ENCODE results near the gene ARAP2. TPM values are rescaled to one million over a fixed set of nuclear protein-coding genes. Genes with fewer than 3 reads are reported as not detected.
"Not testable (repeated sequence)": the region's sequence is repeated elsewhere in the genome, so short reads cannot be mapped to it uniquely, and the experiment has no call there.

ARAP2 gene
- total and polyA plus RNA-seq, 2 experiments from 2014 or later, result 0.92 to 4.8 TPM

- Histone ChIP-seq H3K9me2 (ENCODE audit: insufficient read depth) (no peaks in the 10 kb centered on the region), H3F3A (replicated peaks; ENCODE audit: low read depth) (no peaks in the 10 kb centered on the region), H3K27me3 (ENCODE audit: insufficient read depth) (no peaks in the 10 kb centered on the region), H2AFZ (no peak overlapping the region), H3K4me2 (no peak overlapping the region), H3K27ac (ENCODE audit: low read depth) (no peak overlapping the region), H3K4me3 (no peak overlapping the region), H4K20me1 (replicated peaks; ENCODE audit: insufficient read depth) (no peaks in the 10 kb centered on the region), H3K36me3 (ENCODE audit: insufficient read depth) (no peaks in the 10 kb centered on the region), H3K4me1 (ENCODE audit: insufficient read depth) (no peaks in the 10 kb centered on the region), H3K79me2 (replicated peaks; ENCODE audit: insufficient read depth) (no peaks in the 10 kb centered on the region)
- Mint-ChIP-seq H3K4me3 (no peak overlapping the region), H3K9me3 (no peaks in the 10 kb centered on the region), H3K27me3 (ENCODE audit: insufficient read depth, low read depth, poor library complexity) (no peaks in the 10 kb centered on the region), H3K4me1 (peaks cover 7% of the 10 kb centered on the region; the same call in 2 of the 3 replicates), H3K36me3 (ENCODE audit: low read depth) (no peaks in the 10 kb centered on the region), H3K27ac (no peak overlapping the region)
- ATAC-seq, result no peak
- DNase-seq (ENCODE audit: low spot score), result no peak
- TF ChIP-seq EZH2phosphoT487 (IDR thresholded peaks at IDR 0.05; ENCODE audit: unreplicated experiment), result no peak
- no peak for TF ChIP-seq NANOG (IDR thresholded peaks at IDR 0.05; ENCODE audit: borderline replicate concordance)
- TF ChIP-seq CTCF (conservative IDR thresholded peaks at IDR 0.05; ENCODE audit: low read depth in 2 of 2), result no peak
- no peak for TF ChIP-seq EZH2 (IDR thresholded peaks at IDR 0.05; ENCODE audit: low read depth, unreplicated experiment)
- no peak for TF ChIP-seq POLR2AphosphoS5 (IDR thresholded peaks at IDR 0.05; ENCODE audit: low read depth)
- TF ChIP-seq REST (IDR thresholded peaks at IDR 0.05; ENCODE audit: unreplicated experiment), result no peak
- TF ChIP-seq, protein P1, sequence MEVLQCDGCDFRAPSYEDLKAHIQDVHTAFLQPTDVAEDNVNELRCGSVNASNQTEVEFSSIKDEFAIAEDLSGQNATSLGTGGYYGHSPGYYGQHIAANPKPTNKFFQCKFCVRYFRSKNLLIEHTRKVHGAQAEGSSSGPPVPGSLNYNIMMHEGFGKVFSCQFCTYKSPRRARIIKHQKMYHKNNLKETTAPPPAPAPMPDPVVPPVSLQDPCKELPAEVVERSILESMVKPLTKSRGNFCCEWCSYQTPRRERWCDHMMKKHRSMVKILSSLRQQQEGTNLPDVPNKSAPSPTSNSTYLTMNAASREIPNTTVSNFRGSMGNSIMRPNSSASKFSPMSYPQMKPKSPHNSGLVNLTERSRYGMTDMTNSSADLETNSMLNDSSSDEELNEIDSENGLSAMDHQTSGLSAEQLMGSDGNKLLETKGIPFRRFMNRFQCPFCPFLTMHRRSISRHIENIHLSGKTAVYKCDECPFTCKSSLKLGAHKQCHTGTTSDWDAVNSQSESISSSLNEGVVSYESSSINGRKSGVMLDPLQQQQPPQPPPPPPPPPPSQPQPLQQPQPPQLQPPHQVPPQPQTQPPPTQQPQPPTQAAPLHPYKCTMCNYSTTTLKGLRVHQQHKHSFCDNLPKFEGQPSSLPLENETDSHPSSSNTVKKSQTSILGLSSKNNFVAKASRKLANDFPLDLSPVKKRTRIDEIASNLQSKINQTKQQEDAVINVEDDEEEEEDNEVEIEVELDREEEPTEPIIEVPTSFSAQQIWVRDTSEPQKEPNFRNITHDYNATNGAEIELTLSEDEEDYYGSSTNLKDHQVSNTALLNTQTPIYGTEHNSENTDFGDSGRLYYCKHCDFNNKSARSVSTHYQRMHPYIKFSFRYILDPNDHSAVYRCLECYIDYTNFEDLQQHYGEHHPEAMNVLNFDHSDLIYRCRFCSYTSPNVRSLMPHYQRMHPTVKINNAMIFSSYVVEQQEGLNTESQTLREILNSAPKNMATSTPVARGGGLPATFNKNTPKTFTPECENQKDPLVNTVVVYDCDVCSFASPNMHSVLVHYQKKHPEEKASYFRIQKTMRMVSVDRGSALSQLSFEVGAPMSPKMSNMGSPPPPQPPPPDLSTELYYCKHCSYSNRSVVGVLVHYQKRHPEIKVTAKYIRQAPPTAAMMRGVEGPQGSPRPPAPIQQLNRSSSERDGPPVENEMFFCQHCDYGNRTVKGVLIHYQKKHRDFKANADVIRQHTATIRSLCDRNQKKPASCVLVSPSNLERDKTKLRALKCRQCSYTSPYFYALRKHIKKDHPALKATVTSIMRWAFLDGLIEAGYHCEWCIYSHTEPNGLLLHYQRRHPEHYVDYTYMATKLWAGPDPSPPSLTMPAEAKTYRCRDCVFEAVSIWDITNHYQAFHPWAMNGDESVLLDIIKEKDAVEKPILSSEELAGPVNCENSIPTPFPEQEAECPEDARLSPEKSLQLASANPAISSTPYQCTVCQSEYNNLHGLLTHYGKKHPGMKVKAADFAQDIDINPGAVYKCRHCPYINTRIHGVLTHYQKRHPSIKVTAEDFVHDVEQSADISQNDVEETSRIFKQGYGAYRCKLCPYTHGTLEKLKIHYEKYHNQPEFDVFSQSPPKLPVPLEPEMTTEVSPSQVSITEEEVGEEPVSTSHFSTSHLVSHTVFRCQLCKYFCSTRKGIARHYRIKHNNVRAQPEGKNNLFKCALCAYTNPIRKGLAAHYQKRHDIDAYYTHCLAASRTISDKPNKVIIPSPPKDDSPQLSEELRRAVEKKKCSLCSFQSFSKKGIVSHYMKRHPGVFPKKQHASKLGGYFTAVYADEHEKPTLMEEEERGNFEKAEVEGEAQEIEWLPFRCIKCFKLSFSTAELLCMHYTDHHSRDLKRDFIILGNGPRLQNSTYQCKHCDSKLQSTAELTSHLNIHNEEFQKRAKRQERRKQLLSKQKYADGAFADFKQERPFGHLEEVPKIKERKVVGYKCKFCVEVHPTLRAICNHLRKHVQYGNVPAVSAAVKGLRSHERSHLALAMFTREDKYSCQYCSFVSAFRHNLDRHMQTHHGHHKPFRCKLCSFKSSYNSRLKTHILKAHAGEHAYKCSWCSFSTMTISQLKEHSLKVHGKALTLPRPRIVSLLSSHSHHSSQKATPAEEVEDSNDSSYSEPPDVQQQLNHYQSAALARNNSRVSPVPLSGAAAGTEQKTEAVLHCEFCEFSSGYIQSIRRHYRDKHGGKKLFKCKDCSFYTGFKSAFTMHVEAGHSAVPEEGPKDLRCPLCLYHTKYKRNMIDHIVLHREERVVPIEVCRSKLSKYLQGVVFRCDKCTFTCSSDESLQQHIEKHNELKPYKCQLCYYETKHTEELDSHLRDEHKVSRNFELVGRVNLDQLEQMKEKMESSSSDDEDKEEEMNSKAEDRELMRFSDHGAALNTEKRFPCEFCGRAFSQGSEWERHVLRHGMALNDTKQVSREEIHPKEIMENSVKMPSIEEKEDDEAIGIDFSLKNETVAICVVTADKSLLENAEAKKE (CRISPR knock-in tag; IDR thresholded peaks at IDR 0.05), result no peak
- no peak for TF ChIP-seq ZNF114 (CRISPR knock-in tag; IDR thresholded peaks at IDR 0.05)
- no peak for TF ChIP-seq ZNF331 (CRISPR knock-in tag; IDR thresholded peaks at IDR 0.05; ENCODE audit: low read depth)
- no peak for TF ChIP-seq CREB1 (CRISPR knock-in tag; IDR thresholded peaks at IDR 0.05; ENCODE audit: low read depth)
- TF ChIP-seq STAT1 (IDR thresholded peaks at IDR 0.05; ENCODE audit: unreplicated experiment), result no peak
- TF ChIP-seq JUNB (IDR thresholded peaks at IDR 0.05; ENCODE audit: unreplicated experiment), result no peak
These were observed 61.1 kb downstream of the ARAP2 start for GRCh38 chr4:36183232-36183631.

- not testable (repeated sequence) for H3K4me2 ChIP-seq; H3K4me1 Mint-ChIP-seq; H3K4me1 ChIP-seq (ENCODE audit: insufficient read depth); H3K27me3 ChIP-seq (ENCODE audit: insufficient read depth); H2AFZ ChIP-seq; H3K27ac ChIP-seq (ENCODE audit: low read depth); H3K4me3 ChIP-seq; ATAC-seq; H3K9me3 Mint-ChIP-seq; H4K20me1 ChIP-seq (replicated peaks; ENCODE audit: insufficient read depth); H3K27me3 Mint-ChIP-seq (ENCODE audit: insufficient read depth, low read depth, poor library complexity); H3K27ac Mint-ChIP-seq; H3K36me3 Mint-ChIP-seq (ENCODE audit: low read depth); DNase-seq (ENCODE audit: low spot score); H3K9me2 ChIP-seq (ENCODE audit: insufficient read depth); H3K36me3 ChIP-seq (ENCODE audit: insufficient read depth); H3K79me2 ChIP-seq (replicated peaks; ENCODE audit: insufficient read depth); H3F3A ChIP-seq (replicated peaks; ENCODE audit: low read depth); H3K4me3 Mint-ChIP-seq
These were observed 62.0 kb downstream of the ARAP2 start for GRCh38 chr4:36182315-36182714.

Data from GM23338 (cell line).